NCI-H2029 (cell line): ENCODE data around the gene KRTAP10-3.
"Not testable (repeated sequence)": the region's sequence is repeated elsewhere in the genome, so short reads cannot be mapped to it uniquely, and the experiment has no call there.

ENCODE experiments used
- DNase-seq: peaks from one replicate; lab custom pipeline; 2025; lab: John Stamatoyannopoulos, UW

Gene KRTAP10-3, protein sequence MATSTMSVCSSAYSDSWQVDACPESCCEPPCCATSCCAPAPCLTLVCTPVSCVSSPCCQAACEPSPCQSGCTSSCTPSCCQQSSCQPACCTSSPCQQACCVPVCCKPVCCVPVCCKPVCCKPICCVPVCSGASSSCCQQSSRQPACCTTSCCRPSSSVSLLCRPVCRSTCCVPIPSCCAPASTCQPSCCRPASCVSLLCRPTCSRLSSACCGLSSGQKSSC

DNA sequence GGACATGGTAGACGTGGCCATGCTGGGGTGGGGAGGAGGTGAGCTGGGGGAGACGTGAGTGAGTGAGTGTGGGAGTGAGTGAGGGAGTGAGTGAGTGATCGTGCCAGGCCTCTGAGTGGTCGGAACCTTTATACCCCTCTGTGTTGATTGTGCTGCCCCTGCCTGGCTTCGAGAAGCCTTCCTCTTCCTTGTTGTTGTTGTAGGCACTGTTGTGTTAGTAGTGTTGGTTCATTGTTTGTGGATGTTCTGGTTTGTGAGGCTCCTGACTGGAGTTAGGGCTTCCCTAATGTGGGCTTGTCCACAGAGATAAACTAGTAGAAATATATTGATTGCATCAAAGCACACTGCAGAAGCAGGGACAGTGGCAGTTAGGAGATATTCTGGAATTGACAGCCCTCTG lies at the start of gene KRTAP10-3:
KRTAP10-3 (minus strand) TSS at position 101 of the 400 bp plus-strand sequence; CDS start at position 21, 80 bp downstream.
- DNase-seq, result no peak

DNA sequence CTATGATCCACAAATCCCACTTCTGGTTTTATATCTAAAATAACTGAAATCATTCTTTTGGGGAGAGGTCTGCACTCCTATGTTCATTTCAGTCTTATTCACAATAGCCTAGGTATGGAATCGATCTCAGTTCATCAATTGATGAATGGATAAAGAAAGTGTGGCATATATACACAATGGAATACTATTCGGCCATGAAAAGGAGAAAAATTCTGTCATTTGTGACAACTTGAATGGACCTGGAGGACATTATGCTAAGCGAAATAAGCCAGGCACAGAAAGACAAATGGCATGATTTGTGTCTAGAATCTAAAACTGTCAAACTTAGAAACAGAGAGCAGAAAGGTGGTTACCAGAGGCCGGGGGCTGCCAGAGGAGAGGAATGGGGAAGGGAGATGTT lies 47.9 kb upstream of the KRTAP10-3 start:
- no peak for DNase-seq

DNA sequence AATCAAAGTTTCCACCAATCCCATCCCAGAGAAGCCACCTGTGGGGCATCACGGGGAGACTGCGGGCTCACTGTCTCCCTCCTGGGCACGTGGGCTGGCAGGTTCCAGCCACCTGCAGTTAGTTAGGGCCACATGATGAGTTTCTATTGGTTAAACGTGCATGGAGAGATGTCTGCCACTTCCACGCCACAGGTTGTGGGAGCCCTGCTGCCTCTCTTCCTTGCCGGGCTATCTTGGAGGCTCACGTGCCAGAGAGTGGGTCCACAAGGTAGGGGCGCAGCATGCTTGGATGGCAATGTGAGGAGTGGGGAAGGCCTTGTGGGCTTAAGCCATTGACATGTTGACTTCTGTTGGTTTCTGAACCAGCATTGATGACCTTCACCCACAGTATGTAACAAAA lies 45.3 kb upstream of the KRTAP10-3 start:
- DNase-seq, result no peak

DNA sequence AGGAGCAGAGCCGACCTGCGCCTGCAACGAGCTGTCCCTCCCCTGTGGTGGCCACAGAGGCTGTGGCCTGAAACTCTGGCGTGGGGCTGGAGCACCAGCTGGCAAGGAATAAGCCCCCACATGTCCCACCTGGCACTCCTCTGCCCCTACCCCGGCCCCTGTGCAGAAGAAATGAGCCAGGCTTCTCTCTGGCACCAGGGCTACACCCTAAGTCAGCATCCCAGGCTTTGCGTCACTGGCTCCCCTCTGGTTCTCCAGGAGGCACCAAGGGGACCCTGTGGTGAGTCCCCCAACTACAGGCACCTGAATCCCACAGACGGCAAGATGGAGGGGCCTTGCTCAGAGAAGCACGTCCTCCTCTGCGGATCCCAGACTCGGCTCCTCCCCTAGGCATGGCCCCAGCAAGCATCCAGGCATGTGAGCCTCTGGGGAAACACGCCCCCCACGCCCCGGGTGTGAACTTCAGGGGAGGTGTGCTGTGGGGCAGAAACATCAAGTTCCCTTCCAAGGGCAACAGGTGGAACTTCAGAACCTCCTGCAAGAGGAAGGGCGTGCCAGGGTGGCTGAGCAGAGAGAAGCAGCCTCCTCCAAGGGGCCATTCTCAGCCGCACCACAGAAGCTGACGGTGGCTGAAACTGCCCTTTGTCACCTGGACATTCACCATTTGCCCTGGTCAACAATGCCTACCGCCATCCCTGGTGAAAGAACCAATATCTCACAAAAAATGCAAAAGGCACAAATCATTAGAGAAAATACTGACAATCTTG lies 44.7 kb upstream of the KRTAP10-3 start:
- no peak for DNase-seq

DNA sequence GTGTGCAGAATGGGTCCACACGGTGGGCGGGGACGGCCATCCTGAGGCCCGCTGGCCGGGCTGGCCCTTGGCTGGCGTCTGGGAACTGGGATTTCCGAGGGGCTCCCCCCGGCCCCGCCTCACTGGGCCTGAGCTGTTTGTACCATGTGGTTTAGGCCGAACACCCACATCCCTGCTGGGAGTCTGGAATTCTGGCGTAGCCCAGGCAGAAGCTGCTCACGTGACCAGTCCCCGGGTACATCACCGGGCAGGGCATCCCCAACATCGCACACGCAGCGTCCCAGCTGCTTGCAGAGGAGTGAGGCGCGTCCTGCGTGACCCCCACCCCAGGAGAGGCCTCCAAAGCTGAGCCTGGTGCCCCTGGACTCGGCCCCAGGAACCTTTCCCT lies 43.9 kb upstream of the KRTAP10-3 start:
- no peak for DNase-seq

DNA sequence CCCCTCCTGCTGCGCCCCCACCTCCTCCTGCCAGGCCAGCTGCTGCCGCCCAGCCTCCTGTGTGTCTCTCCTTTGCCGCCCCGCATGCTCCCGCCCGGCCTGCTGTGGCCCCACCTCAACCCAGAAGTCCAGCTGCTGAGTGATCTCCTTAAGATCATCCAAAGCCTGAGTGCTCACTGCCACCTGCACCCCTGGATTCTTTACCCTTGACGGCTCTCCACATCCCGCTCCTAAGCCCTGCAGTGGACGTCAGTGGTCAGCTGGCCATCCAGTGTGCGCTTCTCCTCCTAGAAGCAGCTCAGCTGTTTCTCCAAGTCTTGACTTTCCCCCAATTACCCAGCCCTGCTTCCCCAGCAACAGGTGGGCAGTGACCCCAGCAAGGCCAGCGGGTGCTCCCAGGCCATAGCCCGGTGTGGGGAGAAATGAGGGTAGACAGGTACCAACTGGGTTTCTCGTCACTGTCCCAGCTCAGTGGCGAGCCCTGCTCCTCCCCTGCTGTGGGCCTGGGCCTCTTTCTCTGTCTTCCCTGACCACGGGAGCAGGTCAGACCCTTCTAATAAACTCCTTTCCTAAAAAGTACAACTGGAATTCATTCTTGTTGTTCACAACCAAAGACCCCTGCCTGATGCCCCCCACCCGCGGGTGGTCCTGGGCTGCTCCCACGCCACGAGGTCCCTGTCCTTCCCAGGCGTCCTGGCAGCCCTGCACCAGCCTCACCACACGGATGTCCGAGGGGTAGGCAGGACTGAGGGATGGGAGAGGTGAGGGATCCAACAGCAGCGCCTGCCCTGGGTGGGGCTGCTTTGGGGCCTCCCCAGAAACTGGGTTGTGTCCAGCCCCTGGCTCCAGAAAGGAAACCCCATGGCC lies 43.2 kb upstream of the KRTAP10-3 start:
- DNase-seq, result no peak

DNA sequence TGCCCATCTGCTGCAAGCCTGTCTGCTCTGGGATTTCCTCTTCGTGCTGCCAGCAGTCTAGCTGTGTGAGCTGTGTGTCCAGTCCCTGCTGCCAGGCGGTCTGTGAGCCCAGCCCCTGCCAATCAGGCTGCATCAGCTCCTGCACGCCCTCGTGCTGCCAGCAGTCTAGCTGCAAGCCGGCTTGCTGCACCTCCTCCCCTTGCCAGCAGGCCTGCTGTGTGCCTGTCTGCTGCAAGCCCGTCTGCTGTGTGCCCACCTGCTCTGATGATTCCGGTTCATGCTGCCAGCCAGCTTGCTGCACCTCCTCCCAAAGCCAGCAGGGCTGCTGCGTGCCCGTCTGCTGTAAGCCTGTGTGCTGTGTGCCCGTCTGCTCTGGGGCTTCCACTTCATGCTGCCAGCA lies 42.5 kb upstream of the KRTAP10-3 start:
- not testable (repeated sequence) for DNase-seq

DNA sequence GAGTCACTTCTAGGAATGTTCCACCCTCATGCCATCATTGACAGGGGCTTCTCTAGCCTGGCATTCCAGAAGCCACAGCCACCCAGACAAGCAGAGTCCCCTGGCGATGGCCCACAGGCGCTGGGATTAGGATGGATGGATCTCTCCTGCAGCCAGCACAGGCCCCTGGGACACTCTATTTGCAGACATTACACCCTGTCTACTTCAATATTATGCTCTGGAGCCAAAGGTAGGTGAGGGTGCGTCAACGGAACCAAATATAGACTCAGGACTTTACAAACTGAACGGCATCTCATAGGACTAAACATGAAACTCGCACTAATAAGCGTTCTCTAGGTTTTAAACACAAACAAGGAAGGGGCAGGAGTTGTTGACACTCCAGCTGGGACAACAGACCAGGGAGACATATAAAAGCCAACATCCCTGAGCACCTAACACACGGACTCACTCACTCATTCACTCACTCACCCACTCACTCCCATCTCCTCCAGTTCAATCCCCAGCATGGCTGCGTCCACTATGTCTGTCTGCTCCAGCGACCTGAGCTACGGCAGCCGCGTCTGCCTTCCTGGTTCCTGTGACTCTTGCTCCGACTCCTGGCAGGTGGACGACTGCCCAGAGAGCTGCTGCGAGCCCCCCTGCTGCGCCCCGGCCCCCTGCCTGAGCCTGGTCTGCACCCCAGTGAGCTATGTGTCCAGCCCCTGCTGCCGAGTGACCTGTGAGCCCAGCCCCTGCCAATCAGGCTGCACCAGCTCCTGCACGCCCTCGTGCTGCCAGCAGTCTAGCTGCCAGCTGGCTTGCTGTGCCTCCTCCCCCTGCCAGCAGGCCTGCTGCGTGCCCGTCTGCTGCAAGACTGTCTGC lies 41.8 kb upstream of the KRTAP10-3 start, which contains the start of gene KRTAP10-7:
KRTAP10-7 (plus strand) TSS at position 480 of the 861 bp plus-strand sequence; CDS start at position 505, 25 bp downstream.
- DNase-seq, result not testable (repeated sequence)

DNA sequence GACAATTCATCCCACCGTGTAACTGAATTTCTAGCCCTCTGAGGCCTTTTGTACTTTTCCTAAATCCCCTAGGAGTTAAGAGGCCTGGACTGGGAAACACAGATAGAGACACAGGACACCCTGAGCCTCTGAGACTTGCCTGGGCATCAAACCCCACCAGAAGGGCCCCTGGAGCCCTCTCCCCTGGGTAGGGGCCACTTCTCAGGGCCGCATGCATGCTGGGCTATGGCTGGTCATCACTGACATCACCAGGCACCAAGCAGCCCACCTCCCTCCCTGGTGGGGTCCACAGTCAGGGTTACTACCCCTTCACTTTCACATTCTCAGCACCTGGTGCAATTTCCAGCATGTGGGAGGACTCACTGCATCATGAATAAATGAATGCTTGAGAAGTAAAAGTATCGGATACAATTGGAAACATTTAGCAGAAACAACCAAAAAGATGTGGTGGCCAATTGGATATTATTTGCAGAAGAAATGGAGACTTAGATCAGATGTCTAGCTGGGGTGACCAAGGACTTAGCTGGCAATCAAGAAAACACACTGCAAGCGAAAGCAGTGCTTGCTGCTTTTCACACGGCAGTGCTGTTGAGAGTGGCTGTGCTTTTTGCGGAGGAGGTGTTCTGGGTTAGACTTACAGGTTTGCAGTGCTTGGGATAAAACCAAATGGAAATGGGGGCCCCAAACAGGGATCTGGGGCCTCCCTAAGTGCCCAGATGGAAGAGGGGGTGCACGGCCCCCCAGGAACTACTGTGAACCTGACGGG lies 40.9 kb upstream of the KRTAP10-3 start:
- no peak for DNase-seq

DNA sequence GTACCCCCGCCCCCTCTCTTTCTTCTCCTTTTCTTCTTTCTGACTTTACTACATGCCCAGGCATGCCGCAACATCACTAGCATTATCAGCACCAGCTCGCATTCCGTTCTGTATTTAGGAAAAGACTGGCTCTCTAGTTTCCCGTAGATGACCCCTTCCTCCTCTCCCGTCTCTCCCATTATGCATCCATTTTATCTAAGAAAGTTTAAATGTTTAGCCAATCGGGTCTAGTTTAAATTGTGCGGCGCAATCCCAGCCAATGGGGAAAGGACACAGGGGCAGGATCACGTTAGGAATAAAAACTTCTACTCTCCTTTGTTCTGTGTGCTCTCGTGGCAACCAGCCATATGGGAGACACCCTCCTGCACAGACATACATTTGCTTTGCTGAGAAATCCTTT lies 39.5 kb upstream of the KRTAP10-3 start:
- DNase-seq, result no peak

DNA sequence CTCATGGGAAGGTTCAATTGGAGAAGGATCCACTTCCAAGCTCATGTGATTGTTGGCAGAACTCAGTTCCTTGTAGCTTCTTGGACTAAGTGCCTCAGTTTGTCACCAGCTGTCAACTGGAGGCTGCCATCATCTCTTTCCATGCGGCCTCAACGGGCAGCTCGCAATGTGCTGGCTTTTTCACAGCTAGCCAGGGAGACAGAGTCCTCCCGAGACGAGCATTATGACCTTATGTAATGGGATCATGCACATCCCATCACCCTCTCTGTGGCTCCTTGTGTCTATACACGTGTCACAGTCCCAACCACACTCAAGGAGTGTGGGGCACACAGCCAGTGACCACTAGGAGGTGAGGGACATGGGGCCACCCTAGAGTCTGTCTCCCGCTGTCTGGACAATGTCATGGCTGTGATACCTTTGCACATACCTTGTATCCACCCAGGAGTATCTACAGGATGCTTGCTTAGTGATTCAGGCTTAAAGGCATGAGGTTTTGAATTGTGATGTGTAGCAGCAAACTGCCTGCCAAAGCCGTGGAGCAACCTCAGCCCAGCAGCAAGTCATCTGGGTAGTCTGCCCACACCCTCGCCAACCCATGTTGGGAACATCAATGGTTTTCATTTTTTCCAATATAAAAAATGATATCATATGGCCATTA lies 37.6 kb upstream of the KRTAP10-3 start:
- DNase-seq, result no peak

DNA sequence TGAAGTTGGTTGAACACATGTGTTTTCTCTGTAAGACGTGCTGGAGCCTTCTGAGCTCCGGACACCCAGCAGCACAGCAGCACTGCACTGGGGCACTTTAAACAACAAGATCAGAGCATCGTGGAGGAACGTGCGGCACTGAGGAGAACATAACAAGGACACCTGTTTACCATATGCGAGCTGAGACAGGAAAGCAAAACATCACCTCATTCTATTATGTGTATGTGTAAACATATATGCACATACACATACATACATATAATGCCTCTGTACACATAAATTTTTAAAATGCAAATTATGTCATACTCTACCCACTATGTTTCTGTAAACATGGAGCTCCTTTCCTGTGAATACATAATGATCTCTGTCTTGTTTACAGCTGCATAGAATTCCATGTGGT lies 36.9 kb upstream of the KRTAP10-3 start:
- no peak for DNase-seq

DNA sequence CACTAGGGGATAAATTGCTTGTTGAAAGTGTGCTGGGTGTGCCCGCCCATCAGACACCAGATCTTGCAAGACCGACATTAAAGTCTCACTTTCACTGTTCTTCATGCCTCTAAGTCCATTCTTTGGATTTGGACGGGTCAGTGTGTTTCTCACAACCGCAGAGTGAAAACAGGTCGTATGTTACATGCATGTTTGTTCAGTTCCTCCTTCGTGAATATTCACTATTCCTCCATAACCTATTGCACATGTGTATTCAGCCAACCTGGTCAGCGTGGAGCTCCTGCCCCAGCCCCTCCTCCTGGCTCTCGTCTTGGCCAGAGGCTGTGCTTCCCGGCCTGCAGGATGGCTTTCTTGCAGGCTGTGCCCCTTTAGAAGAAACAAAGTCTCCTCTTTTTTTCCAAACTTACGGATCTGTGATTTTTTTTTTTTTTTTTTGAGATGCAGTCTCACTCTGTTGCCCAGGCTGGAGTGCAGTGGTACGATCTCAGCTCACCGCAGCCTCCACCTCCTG lies 35.9 kb upstream of the KRTAP10-3 start:
- DNase-seq, result no peak

DNA sequence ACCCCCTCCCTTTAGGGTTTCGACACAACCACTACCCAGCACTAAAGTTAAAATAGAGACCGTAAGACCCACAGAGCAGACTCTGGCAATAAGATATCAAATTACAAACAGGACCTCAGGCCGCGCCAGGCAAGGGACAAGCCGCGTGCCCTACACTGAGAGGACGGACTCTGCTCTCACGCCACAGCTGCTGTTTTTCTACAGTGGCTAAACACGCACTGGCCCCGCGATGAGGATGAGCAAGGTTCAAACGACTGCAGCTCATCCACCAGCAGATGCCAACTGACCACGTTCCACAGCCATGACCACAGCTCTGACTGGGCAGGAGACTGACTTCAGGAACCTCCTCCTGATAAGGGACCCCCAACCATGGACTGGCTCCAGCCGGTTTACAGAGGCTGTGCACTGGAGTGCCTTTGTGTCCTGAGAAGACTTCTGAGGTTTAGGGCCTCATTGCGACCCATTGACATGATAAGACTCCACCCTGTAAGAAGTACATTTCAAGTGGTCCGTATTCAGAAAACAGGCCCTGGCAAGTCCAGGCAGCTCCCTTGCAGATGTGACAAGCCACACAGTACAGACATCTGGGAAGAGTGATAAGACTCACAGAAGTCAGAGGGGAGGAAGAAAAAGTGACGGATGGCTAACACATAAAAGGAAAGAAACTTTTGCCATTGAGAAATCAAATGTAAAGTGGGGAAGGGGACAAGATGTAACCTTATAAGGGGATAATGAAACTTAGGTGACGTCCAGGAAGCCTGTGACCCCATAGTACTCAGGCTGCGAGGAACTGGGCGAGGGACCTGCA lies 35.2 kb upstream of the KRTAP10-3 start:
- no peak for DNase-seq

DNA sequence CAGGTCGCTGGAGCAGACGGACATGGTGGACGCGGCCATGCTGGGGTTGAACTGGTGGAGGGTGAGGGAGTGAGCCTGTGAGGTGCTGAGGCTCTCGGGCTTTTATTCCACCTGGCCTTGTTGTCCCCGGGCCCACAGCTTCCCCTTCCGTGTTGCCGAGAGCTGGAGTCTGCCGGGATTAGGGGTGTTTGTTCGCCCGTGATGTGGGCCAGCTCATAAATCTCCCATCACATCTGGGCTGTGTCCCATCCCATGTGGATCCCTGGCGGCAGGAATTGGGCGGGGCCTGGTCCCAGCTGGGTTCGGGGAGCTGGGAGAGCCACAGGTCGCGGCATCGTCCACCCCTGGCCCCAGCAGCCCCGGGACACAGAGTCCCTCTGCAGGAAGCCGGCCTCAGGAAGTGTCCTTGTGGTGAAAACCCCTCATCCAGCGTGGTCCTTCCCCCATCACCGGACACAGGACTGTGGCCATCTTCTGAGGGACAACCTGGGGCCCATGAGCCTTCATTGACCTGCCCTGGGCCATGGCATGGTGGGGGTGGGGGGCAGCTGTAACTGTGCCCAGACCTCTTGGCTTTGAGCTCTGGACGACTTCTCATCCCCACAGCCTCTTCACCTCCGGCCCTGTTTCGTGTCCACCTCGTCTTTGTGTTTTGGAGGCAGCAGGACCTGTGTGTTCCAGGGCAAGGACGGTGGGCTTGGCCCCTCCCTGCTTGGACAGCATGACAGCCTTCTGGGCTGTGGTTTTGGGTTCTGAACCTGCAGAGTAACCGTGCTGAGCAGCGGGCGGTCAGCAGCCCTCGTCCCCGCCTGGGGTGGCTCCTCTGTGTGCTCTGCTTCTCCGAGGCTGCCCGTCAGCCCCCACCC lies 34.1 kb upstream of the KRTAP10-3 start, which contains the start of gene KRTAP10-6:
KRTAP10-6 (minus strand) TSS at position 60 of the 866 bp plus-strand sequence; CDS start at position 39, 21 bp downstream.
- no peak for DNase-seq

DNA sequence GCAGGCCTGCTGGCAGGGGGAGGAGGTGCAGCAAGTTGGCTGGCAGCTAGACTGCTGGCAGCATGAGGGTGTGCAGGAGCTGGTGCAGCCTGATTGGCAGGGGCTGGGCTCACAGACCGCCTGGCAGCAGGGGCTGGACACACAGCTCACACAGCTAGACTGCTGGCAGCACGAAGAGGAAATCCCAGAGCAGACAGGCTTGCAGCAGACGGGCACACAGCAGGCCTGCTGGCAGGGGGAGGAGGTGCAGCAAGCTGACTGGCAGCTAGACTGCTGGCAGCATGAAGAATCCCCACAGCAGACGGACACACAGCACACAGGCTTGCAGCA lies 33.2 kb upstream of the KRTAP10-3 start:
- not testable (repeated sequence) for DNase-seq

DNA sequence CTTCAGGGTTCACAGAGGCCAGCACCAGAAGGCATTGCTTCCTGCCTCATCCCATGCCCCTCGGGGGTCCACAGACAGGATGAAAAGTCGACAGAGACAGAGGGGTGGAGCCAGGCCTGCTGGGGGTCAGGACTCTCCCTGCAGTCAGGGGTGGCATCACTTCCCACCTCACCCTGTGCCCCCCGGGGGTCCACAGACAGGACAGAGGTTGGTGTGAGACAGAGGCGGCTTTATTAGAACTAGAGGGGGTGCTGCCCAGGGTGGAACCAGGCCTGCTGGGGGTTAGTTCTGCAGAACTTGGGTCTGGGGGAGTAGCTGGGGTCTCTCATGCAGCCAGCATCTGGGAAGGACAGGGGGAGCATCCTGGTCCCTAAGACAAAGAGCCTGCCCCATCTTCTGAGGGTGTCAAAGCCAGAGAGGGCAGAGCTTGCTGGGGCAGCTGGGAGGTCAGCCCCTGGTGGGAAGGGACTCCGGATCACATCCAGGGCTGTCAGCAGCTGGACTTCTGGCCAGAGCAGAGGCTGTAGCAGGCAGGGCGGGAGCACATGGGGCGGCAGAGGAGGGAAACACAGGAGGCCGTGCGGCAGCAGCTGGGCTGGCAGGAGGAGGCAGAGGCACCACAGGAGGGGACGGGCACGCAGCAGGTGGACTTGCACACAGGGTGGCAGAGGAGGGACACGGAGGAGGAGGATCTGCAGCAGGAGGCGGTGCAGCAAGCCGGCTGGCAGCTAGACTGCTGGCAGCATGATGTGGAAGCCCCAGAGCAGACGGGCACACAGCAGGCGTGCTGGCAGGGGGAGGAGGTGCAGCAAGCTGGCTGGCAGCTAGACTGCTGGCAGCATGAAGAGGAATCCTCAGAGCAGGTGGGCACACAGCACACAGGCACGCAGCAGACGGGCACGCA lies 32.6 kb upstream of the KRTAP10-3 start:
- not testable (repeated sequence) for DNase-seq
